Cardiac muscle cell (in vitro differentiated cells and primary cell): Measurements from ENCODE around the gene NDUFA5. TPM values are rescaled to one million over a fixed set of nuclear protein-coding genes. Genes with fewer than 3 reads are reported as not detected.

Source experiments
- DNase-seq, 2 donors: peaks; one replicate each; pipeline versions ENCODE4 v3.0.0 to v3.0.0-alpha.2; 2010 to 2017; ENCODE audit warnings: low read depth in 1 of 2, low spot score in 1 of 2
- H3K27ac ChIP-seq: fragments of 200-600 bp; sonication (generic); 2 replicates; pipeline ENCODE4 v1.5.1; 2016
- H3K27me3 ChIP-seq: fragments of 200-600 bp; sonication (generic); 2 replicates; pipeline ENCODE4 v1.6.0; 2016; ENCODE audit warnings: control low read depth
- H3K36me3 ChIP-seq: fragments of 200-600 bp; sonication (generic); 2 replicates; pipeline ENCODE4 v1.5.1; 2016; ENCODE audit warnings: control low read depth
- H3K4me1 ChIP-seq: fragments of 200-600 bp; sonication (generic); 2 replicates; pipeline ENCODE4 v1.8.1; 2017; ENCODE audit warnings: low read depth, mild to moderate bottlenecking, mixed run types
- H3K4me3 ChIP-seq: fragments of 200-600 bp; sonication (generic); 2 replicates; pipeline ENCODE4 v1.5.1; 2016; ENCODE audit warnings: mild to moderate bottlenecking
- H3K9me3 ChIP-seq: fragments of 200-600 bp; sonication (generic); 2 replicates; pipeline ENCODE4 v1.5.1; 2017; ENCODE audit warnings: low read depth, mild to moderate bottlenecking, control low read depth
- polyA plus RNA-seq: library from polyadenylated mRNA; unstranded; fragments of >200 nt; fragmentation: Nextera tagmentation; extraction: Ambion mirVana; gene quantifications from 2 replicates; pipeline ENCODE4 v1.2.1, GENCODE V29; 2016
- total RNA-seq: library from RNA; depleted of rRNA; stranded (reverse); fragments of >200 nt; gene quantifications from 2 replicates; pipeline ENCODE4 v1.2.3, GENCODE V29; 2016
- TF ChIP-seq, protein P1 (sequence below): IDR thresholded peaks from 2 replicates; pipeline ENCODE4 v1.5.1; 2012; ENCODE audit warnings: low read depth, mild to moderate bottlenecking, low read length

NDUFA5 gene
- total and polyA plus RNA-seq, 2 experiments from 2014 or later: 64.0 to 217 TPM

- Histone ChIP-seq H3K36me3 (no peaks in the 10 kb centered on the region), H3K27ac (no peak overlapping the region), H3K4me1 (peaks cover 5% of the 10 kb centered on the region), H3K4me3 (no peak overlapping the region), H3K27me3 (no peaks in the 10 kb centered on the region), H3K9me3 (no peaks in the 10 kb centered on the region)
- TF ChIP-seq, protein P1, sequence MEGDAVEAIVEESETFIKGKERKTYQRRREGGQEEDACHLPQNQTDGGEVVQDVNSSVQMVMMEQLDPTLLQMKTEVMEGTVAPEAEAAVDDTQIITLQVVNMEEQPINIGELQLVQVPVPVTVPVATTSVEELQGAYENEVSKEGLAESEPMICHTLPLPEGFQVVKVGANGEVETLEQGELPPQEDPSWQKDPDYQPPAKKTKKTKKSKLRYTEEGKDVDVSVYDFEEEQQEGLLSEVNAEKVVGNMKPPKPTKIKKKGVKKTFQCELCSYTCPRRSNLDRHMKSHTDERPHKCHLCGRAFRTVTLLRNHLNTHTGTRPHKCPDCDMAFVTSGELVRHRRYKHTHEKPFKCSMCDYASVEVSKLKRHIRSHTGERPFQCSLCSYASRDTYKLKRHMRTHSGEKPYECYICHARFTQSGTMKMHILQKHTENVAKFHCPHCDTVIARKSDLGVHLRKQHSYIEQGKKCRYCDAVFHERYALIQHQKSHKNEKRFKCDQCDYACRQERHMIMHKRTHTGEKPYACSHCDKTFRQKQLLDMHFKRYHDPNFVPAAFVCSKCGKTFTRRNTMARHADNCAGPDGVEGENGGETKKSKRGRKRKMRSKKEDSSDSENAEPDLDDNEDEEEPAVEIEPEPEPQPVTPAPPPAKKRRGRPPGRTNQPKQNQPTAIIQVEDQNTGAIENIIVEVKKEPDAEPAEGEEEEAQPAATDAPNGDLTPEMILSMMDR: no peak
- DNase-seq: no peak
Observed at GRCh38 chr7:123500878-123501489, 56.6 kb downstream of the NDUFA5 start.

DNA sequence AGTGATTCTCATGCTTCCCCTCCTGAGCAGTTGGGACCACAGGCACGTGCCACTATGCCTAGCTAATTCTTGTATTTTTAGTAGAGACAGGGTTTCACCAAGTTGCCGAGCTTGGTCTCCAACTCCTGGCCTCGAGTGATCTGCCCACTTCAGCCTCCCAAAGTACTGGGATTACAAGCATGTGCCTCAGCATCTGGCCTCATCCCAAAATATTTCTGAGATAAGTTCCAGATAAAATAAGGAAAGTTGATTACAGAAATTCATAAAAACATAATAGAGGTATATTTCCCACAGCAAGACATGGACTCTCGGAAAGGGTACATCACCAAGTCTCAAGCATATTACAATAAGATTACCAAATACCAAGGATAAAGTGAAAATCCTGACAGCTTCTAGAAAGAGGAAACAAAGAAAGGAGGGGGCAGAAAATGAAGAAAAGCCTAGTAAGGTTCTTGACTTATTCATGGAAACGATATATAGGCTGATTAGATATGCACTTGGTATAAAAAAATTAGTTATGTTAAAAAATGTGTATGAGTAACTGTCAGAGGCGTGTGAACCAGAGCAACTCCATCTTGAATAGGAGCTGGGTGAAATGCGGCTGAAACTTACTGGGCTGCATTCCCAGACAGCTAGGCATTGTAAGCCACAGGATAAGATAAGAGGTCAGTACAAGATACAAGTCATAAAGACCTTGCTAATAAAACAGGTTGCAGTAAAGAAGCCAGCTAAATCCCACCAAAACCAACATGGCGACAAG is 58.2 kb downstream of the NDUFA5 start:
- H3K4me1 ChIP-seq: peaks cover 5% of the 10 kb centered on the region
- no peaks in the 10 kb centered on the region for H3K27me3 ChIP-seq
- peak in 1 of 2 donors; percentile 63 for DNase-seq
- H3K36me3 ChIP-seq: no peaks in the 10 kb centered on the region
- TF ChIP-seq, protein P1: no peak
- no peaks in the 10 kb centered on the region for H3K9me3 ChIP-seq
- H3K27ac ChIP-seq: no peak overlapping the region
- H3K4me3 ChIP-seq: no peak overlapping the region

- TF ChIP-seq, protein P1: no peak
- DNase-seq: peak in 1 of 2 donors; percentile 19
- Histone ChIP-seq H3K4me1 (peaks cover 5% of the 10 kb centered on the region), H3K27ac (no peak overlapping the region), H3K9me3 (no peaks in the 10 kb centered on the region), H3K36me3 (no peaks in the 10 kb centered on the region), H3K27me3 (no peaks in the 10 kb centered on the region), H3K4me3 (no peak overlapping the region)
Observed at GRCh38 chr7:123498601-123499000, 59.0 kb downstream of the NDUFA5 start.

DNA sequence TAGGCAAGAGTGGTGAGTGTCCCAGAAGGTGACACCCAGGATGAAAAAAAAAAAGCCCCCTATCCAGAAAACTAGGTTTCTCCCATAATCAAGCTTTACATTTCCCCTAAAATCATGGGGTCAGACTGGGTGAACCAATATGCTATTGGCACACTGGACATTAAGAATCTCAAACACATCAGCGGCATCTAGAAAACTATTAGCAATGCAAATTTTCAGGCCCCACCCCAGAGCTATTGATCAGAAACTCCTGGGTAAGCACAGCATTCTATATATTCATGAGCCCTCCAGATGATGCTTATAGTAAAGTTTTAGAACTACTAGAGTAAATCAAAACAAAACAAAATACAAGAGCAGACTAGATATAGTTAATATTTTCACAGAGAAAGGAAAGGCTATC is 59.6 kb downstream of the NDUFA5 start:
- no peak for DNase-seq
- H3K27me3 ChIP-seq: no peaks in the 10 kb centered on the region
- TF ChIP-seq, protein P1: no peak
- no peak overlapping the region for H3K4me3 ChIP-seq
- no peaks in the 10 kb centered on the region for H3K9me3 ChIP-seq
- no peaks in the 10 kb centered on the region for H3K36me3 ChIP-seq
- peaks cover 5% of the 10 kb centered on the region for H3K4me1 ChIP-seq
- no peak overlapping the region for H3K27ac ChIP-seq

- Histone ChIP-seq H3K4me1 (peaks cover 5% of the 10 kb centered on the region), H3K27ac (no peak overlapping the region), H3K4me3 (no peak overlapping the region), H3K36me3 (no peaks in the 10 kb centered on the region), H3K27me3 (no peaks in the 10 kb centered on the region), H3K9me3 (no peaks in the 10 kb centered on the region)
- DNase-seq: peak; percentile 38 to 63
- TF ChIP-seq, protein P1: peak; percentile 63
Observed at GRCh38 chr7:123494193-123494796, 63.3 kb downstream of the NDUFA5 start.
